ENCODE results near the gene AGAP1.

The AGAP1 gene

GRCh38 chr2:235845245-235845644 is 351.4 kb downstream of the AGAP1 start:
- DNase-seq (ENCODE audit: low read depth, low spot score) = no peak

- no peak for DNase-seq (ENCODE audit: low read depth, low spot score)
Observed at GRCh38 chr2:235847576-235847975, 353.7 kb downstream of the AGAP1 start.

- no peak for DNase-seq (ENCODE audit: low read depth, low spot score)
Observed at GRCh38 chr2:235848055-235848454, 354.2 kb downstream of the AGAP1 start.

- DNase-seq (ENCODE audit: low read depth, low spot score) = no peak
Observed at GRCh38 chr2:235848946-235849345, 355.1 kb downstream of the AGAP1 start.

GRCh38 chr2:235849489-235849888 is 355.6 kb downstream of the AGAP1 start:
- DNase-seq (ENCODE audit: low read depth, low spot score) = no peak

- DNase-seq (ENCODE audit: low read depth, low spot score) = no peak
Observed at GRCh38 chr2:235850289-235850688, 356.4 kb downstream of the AGAP1 start.

GRCh38 chr2:235850771-235851551 is 357.1 kb downstream of the AGAP1 start:
- DNase-seq (ENCODE audit: low read depth, low spot score) = no peak

- DNase-seq (ENCODE audit: low read depth, low spot score) = no peak
Observed at GRCh38 chr2:235851828-235852525, 358.1 kb downstream of the AGAP1 start.

GRCh38 chr2:235852526-235852920 is 358.7 kb downstream of the AGAP1 start:
- no peak for DNase-seq (ENCODE audit: low read depth, low spot score)

GRCh38 chr2:235854276-235854675 is 360.4 kb downstream of the AGAP1 start:
- no peak for DNase-seq (ENCODE audit: low read depth, low spot score)

- no peak for DNase-seq (ENCODE audit: low read depth, low spot score)
Observed at GRCh38 chr2:235855011-235855410, 361.2 kb downstream of the AGAP1 start.

- DNase-seq (ENCODE audit: low read depth, low spot score) = no peak
Observed at GRCh38 chr2:235856151-235856854, 362.5 kb downstream of the AGAP1 start.

- no peak for DNase-seq (ENCODE audit: low read depth, low spot score)
Observed at GRCh38 chr2:235857598-235857997, 363.8 kb downstream of the AGAP1 start.

- DNase-seq (ENCODE audit: low read depth, low spot score) = no peak
Observed at GRCh38 chr2:235858881-235859280, 365.0 kb downstream of the AGAP1 start.

- DNase-seq (ENCODE audit: low read depth, low spot score) = peak; percentile 18
Observed at GRCh38 chr2:235859651-235860050, 365.8 kb downstream of the AGAP1 start.

GRCh38 chr2:235860111-235860510 is 366.3 kb downstream of the AGAP1 start:
- DNase-seq (ENCODE audit: low read depth, low spot score) = peak; percentile 13

GRCh38 chr2:235860871-235861270 is 367.0 kb downstream of the AGAP1 start:
- DNase-seq (ENCODE audit: low read depth, low spot score) = no peak

GRCh38 chr2:235861383-235861782 is 367.5 kb downstream of the AGAP1 start:
- DNase-seq (ENCODE audit: low read depth, low spot score) = no peak

- no peak for DNase-seq (ENCODE audit: low read depth, low spot score)
Observed at GRCh38 chr2:235863414-235863813, 369.6 kb downstream of the AGAP1 start.

GRCh38 chr2:235864302-235864701 is 370.5 kb downstream of the AGAP1 start:
- DNase-seq (ENCODE audit: low read depth, low spot score) = no peak

GRCh38 chr2:235864733-235865515 is 371.1 kb downstream of the AGAP1 start:
- DNase-seq (ENCODE audit: low read depth, low spot score) = no peak

- DNase-seq (ENCODE audit: low read depth, low spot score) = no peak
Observed at GRCh38 chr2:235866373-235866772, 372.5 kb downstream of the AGAP1 start.
